C4-2B (cell line): Measurements from ENCODE around the gene PLAC9.
"Not testable (repeated sequence)": the region's sequence is repeated elsewhere in the genome, so short reads cannot be mapped to it uniquely, and the experiment has no call there.

ENCODE experiments used
- H3K27ac ChIP-seq: fragments of 450-650 bp; 2 replicates; pipeline ENCODE4 v1.5.1; 2017
- CTCF ChIP-seq: fragments of 450-650 bp; conservative IDR thresholded peaks from 2 replicates; pipeline ENCODE4 v1.5.1; 2017; ENCODE audit warnings: mild to moderate bottlenecking
- ZFX ChIP-seq: fragments of 450-650 bp; IDR thresholded peaks from 2 replicates; pipeline ENCODE4 v1.6.1; 2017

The PLAC9 gene

GRCh38 chr10:80132299-80133139 lies at the start of gene PLAC9:
TSS of gene PLAC9 (plus strand) at chr10:80132730. CDS start at chr10:80132763, 33 bp downstream.
- TF ChIP-seq CTCF, result no peak
- TF ChIP-seq ZFX, result no peak
- no peak within 1 kb of the TSS for H3K27ac ChIP-seq

GRCh38 chr10:80090121-80090520 lies 42.4 kb upstream of the PLAC9 start:
- H3K27ac ChIP-seq, result no peak overlapping the region

GRCh38 chr10:80094231-80094630 lies 38.3 kb upstream of the PLAC9 start:
- H3K27ac ChIP-seq, result no peak overlapping the region
- TF ChIP-seq ZFX (no peak), CTCF (no peak)

More at GRCh38 chr10:80090121-80090520, 42.4 kb upstream of the PLAC9 start:
- no peak for TF ChIP-seq CTCF
- TF ChIP-seq ZFX, result no peak

DNA sequence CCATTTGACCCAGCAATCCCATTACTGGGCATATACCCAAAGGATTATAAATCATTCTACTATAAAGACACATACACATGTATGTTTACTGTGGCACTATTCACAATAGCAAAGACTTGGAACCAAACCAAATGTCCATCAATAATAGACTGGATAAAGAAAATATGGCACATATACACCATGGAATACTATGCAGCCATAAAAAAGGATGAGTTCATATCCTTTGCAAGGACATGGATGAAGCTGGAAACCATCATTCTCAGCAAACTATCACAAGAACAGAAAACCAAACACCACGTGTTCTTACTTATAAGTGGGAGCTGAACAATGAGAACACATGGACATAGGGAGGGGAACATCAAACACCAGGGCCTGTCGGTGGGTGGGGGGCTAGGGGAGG lies 34.3 kb upstream of the PLAC9 start:
- H3K27ac ChIP-seq, result not testable (repeated sequence)

DNA sequence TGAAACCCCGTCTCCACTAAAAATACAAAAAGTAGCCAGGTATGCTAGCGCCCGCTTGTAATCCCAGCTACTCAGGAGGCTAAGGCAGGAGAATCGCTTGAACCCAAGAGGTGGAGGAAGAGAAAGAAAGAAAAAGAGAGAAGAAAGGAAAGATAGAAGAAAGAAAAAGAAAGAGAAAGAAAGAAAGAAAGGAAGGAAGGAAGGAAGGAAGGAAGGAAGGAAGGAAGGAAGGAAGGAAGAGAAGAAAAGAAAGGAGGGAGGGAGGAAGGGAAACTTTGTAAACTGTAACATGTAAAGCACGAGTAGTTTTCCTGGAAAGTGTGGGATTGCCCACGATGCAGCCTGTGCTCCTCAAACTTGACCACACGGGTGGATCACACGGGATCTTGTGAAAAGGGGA lies 33.2 kb upstream of the PLAC9 start:
- not testable (repeated sequence) for H3K27ac ChIP-seq

- TF ChIP-seq CTCF (no peak), ZFX (no peak)
- H3K27ac ChIP-seq, result no peak overlapping the region
Observed at GRCh38 chr10:80100116-80100515, 32.4 kb upstream of the PLAC9 start.

GRCh38 chr10:80100861-80101695 lies 31.5 kb upstream of the PLAC9 start:
- H3K27ac ChIP-seq, result no peak overlapping the region
- no peak for TF ChIP-seq CTCF
- no peak for TF ChIP-seq ZFX
